Stimulated activated CD4-positive, alpha-beta T cell treated with anti-CD3 and anti-CD28 coated beads, Interleukin-2, amount 100 ng/mL, for 4 hours (primary cell): Measurements from ENCODE around the gene KRTAP10-6.
A peak's percentile ranks its signal among the peaks of the same experiment; 100 is the strongest.
"Not testable (repeated sequence)": the region's sequence is repeated elsewhere in the genome, so short reads cannot be mapped to it uniquely, and the experiment has no call there.

Experiments used
- DNase-seq: peaks from one replicate; pipeline ENCODE4 v3.0.0-alpha.2; 2020; ENCODE audit warnings: low read depth

KRTAP10-6 gene

GRCh38 chr21:44599264-44600029 lies 7.1 kb upstream of the KRTAP10-6 start:
- DNase-seq = no peak

- DNase-seq = no peak
These were observed 5.8 kb upstream of the KRTAP10-6 start for GRCh38 chr21:44598061-44598460.

- no peak for DNase-seq
These were observed 3.9 kb upstream of the KRTAP10-6 start for GRCh38 chr21:44596068-44596725.

- DNase-seq = no peak
These were observed 3.2 kb upstream of the KRTAP10-6 start for GRCh38 chr21:44595524-44595923.

- no peak for DNase-seq
These were observed 2.2 kb upstream of the KRTAP10-6 start for GRCh38 chr21:44594406-44594916.

- no peak for DNase-seq
These were observed 1.5 kb upstream of the KRTAP10-6 start for GRCh38 chr21:44593598-44594405.

- DNase-seq = not testable (repeated sequence)
These were observed 539 bp downstream of the KRTAP10-6 start for GRCh38 chr21:44591801-44592130.

GRCh38 chr21:44590897-44591800 lies 1.2 kb downstream of the KRTAP10-6 start:
- DNase-seq = not testable (repeated sequence)

GRCh38 chr21:44590311-44590721 lies 2.0 kb downstream of the KRTAP10-6 start:
- DNase-seq = no peak

GRCh38 chr21:44589586-44590305 lies 2.6 kb downstream of the KRTAP10-6 start:
- no peak for DNase-seq

GRCh38 chr21:44589094-44589493 lies 3.2 kb downstream of the KRTAP10-6 start:
- no peak for DNase-seq

- no peak for DNase-seq
These were observed 6.4 kb downstream of the KRTAP10-6 start for GRCh38 chr21:44585892-44586291.

GRCh38 chr21:44583800-44584147 lies 8.5 kb downstream of the KRTAP10-6 start:
- DNase-seq = peak; percentile 10

- DNase-seq = no peak
These were observed 9.1 kb downstream of the KRTAP10-6 start for GRCh38 chr21:44583089-44583799.

- DNase-seq = no peak
These were observed 10.2 kb downstream of the KRTAP10-6 start for GRCh38 chr21:44582055-44582454.

GRCh38 chr21:44581158-44581557 lies 11.1 kb downstream of the KRTAP10-6 start:
- DNase-seq = no peak

GRCh38 chr21:44580231-44580821 lies 12.0 kb downstream of the KRTAP10-6 start, which contains the start of gene KRTAP10-5:
Gene KRTAP10-5 (minus strand): TSS chr21:44580604. CDS start chr21:44580578, 26 bp downstream.
- not testable (repeated sequence) for DNase-seq

- no peak for DNase-seq
These were observed 12.5 kb downstream of the KRTAP10-6 start for GRCh38 chr21:44579833-44580144.

GRCh38 chr21:44579056-44579832 lies 13.1 kb downstream of the KRTAP10-6 start:
- no peak for DNase-seq
